Right lobe of liver (tissue), 4 donors: ENCODE data around the gene CERCAM.

Experiments
- CTCF ChIP-seq, 4 donors: fragments of 200-600 bp in 3 of 4; fragments of 450-650 bp in 1 of 4; IDR thresholded peaks; one replicate each; pipeline versions ENCODE4 v1.5.1 to v1.8.0; 2016 to 2022; ENCODE audit warnings: antibody characterized with exemption in 4 of 4, mild to moderate bottlenecking in 2 of 4
- POLR2A ChIP-seq: fragments of 450-650 bp; IDR thresholded peaks from one replicate; pipeline ENCODE4 v1.6.1; 2017; ENCODE audit warnings: antibody characterized with exemption, mild to moderate bottlenecking
- donor health status: DM: no; HTN: no; CAD: no.
- donor health status: DM: no; HTN: no; CAD: no.
- donor health status: DM: no; HTN: yes; CAD: no.

GRCh38 chr9:128409978-128410377, 10.7 kb upstream of the CERCAM start:
- TF ChIP-seq CTCF (IDR thresholded peaks at IDR 0.05) (peak in 3 of 4 donors; percentile 4 to 11 (median 4)), POLR2A (no peak)
